ENCODE measurements around the gene MMP24OS.

MMP24OS gene

GRCh38 chr20:35251613-35251940 lies 26.3 kb downstream of the MMP24OS start:
- no peak for DNase-seq (ENCODE audit: low read depth)

GRCh38 chr20:35248641-35249475 lies 29.1 kb downstream of the MMP24OS start:
- DNase-seq (ENCODE audit: low read depth) = no peak

- DNase-seq (ENCODE audit: low read depth) = no peak
These were observed 31.2 kb downstream of the MMP24OS start for GRCh38 chr20:35246723-35247122.

DNA sequence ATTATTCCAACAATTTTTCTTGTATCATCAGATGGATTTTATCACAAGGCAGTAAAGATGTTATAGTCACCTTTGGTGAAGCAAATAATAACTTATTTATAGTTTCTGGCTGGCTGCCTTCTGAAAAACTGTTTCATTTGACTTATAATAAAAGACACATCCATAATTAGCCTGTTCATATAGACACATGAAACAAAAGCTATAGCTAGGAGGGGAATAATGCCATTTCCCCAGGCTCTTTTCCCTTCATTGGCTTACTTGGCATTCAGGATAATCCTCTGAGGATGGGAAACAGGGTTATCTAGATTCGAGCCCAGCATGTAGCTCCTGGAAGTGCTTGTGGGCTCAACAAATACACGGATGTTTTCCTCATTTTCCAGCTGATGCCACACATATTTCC lies 33.9 kb downstream of the MMP24OS start:
- no peak for DNase-seq (ENCODE audit: low read depth)

GRCh38 chr20:35243317-35243716 lies 34.6 kb downstream of the MMP24OS start:
- no peak for DNase-seq (ENCODE audit: low read depth)

GRCh38 chr20:35240811-35241293 lies 37.1 kb downstream of the MMP24OS start:
- no peak for DNase-seq (ENCODE audit: low read depth)

- DNase-seq (ENCODE audit: low read depth) = no peak
These were observed 37.7 kb downstream of the MMP24OS start for GRCh38 chr20:35240083-35240810.

- no peak for DNase-seq (ENCODE audit: low read depth)
These were observed 39.2 kb downstream of the MMP24OS start for GRCh38 chr20:35238735-35239134.

GRCh38 chr20:35238170-35238569 lies 39.8 kb downstream of the MMP24OS start:
- no peak for DNase-seq (ENCODE audit: low read depth)

GRCh38 chr20:35237486-35237885 lies 40.4 kb downstream of the MMP24OS start:
- DNase-seq (ENCODE audit: low read depth) = no peak

DNA sequence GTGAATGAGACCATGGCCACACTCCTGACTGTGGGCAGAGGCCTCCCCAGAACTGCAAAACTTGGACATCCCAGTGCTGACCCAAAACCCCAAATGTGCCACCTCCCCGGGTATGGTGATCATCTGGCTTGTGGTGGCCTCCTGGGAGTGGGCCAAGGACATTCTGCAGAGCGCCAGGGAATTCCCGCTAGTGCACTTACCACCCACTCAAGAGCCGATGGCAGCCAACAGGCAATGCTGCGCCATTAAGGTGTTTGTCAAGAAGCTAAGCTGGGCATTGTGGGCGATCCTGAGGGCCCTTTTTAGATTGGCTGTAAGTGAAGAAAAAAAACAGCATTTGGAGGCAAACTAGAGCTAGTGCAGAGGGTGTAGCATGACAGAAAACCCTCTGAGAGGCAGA lies 42.0 kb downstream of the MMP24OS start:
- no peak for DNase-seq (ENCODE audit: low read depth)

DNA sequence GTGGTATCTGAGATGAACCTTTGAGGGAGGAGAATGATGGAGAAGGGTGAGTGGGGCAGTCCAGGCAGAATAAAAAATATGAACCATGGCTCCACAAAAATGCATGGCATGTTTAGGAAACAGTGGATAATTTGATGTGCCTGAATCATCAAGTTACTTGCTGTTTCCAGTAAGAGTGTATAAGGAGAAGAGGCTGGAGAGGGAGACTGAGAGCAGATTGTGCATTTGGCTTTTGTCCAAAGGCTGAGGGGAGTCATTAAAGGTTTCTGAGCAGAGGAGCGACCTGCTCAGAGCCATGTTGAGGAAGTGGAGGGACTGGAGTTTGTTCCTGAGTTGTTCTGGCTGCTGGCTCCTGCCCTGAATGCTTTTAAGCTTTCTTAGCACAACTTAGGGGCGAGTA lies 45.3 kb downstream of the MMP24OS start:
- peak; percentile 53 for DNase-seq (ENCODE audit: low read depth)

DNA sequence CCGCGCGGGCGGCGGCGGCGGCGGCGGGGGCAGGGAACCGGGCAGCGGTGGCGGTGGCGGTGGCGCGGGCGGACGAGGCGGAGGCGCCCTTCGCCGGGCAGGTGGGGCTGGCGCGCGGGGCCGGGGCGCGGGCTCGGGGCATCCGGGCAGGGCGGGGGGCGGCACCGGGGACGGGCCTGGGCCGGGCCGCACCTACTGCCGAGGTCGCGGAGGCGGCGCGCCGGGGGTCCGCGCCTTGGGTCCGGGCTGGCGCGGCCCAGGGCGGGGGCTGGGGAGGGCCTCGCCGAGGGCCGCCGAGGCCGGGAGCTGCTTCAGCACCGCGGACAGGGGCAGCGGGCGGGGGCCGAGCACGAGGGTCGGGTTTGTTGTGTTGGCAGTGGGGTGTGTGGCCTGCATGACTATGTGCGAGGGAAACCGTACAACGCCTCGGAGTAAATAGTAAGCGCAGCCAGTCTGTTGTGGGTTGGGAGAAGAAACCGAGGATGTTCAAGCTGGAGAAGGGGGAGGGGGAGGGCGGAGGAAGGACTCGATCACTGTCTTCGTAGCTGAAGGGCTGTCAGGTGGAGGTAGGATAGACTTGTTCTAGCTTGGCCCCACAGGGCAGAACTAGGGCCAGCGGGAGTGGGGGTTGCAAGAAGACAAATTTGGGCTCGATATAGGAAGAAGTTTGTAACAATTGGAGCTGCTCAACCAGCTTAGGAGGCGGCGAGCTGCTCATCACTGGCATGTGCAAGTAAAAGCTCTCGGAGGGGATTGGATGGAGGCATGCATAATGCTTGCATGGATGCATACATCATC lies 50.8 kb downstream of the MMP24OS start:
- no peak for DNase-seq (ENCODE audit: low read depth)
